WTC11 (cell line): Measurements from ENCODE around the gene GBF1. TPM values are rescaled to one million over a fixed set of nuclear protein-coding genes. Genes with fewer than 3 reads are reported as not detected.
A peak's percentile ranks its signal among the peaks of the same experiment; 100 is the strongest.

ENCODE experiments used
- ATAC-seq: fragments of 200-7000 bp; cut with Tn5 transposase; 2 replicates; pipeline ENCODE4 v1.10.0; 2021; ENCODE audit warnings: mild to moderate bottlenecking, moderate library complexity
- CTCF ChIA-PET: fragments of 300-600 bp; sonication (Branson Sonifier 250); formaldehyde crosslinking; loops from one replicate; lab custom pipeline; 2021; ENCODE audit warnings: antibody characterized with exemption; lab: Charles Lee
- POLR2A ChIA-PET: fragments of 350-600 bp; sonication (Branson Sonifier 250); formaldehyde crosslinking; loops from one replicate; lab custom pipeline; 2021; ENCODE audit warnings: antibody characterized with exemption; lab: Charles Lee
- DNase-seq: peaks from one replicate; pipeline ENCODE4 v3.0.0; 2021; ENCODE audit warnings: low spot score
- H3K27ac Mint-ChIP-seq: 2 replicates; pipeline ENCODE4 v1.8.0; 2021; ENCODE audit warnings: mixed read lengths
- H3K27me3 Mint-ChIP-seq: 2 replicates; pipeline ENCODE4 v1.8.0; 2021; ENCODE audit warnings: low read depth, mild to moderate bottlenecking, moderate library complexity, mixed read lengths
- H3K36me3 Mint-ChIP-seq: 2 replicates; pipeline ENCODE4 v1.8.0; 2021; ENCODE audit warnings: mixed read lengths
- H3K4me1 Mint-ChIP-seq: 2 replicates; pipeline ENCODE4 v1.8.0; 2022; ENCODE audit warnings: mixed read lengths
- H3K4me3 Mint-ChIP-seq: 2 replicates; pipeline ENCODE4 v1.8.0; 2021; ENCODE audit warnings: mild to moderate bottlenecking, moderate library complexity, mixed read lengths
- H3K9me3 Mint-ChIP-seq: 2 replicates; pipeline ENCODE4 v1.8.0; 2021; ENCODE audit warnings: mixed read lengths
- ATF1 ChIP-seq: sonication (generic); formaldehyde crosslinking; IDR thresholded peaks from 2 replicates; pipeline ENCODE4 v1.8.1; 2023; ENCODE audit warnings: mild to moderate bottlenecking, moderate library complexity, missing genetic modification reagents
- CREB1 ChIP-seq: sonication (generic); formaldehyde crosslinking; IDR thresholded peaks from 2 replicates; pipeline ENCODE4 v1.8.0; 2023; ENCODE audit warnings: mild to moderate bottlenecking, missing genetic modification reagents
- CREM ChIP-seq: sonication (generic); formaldehyde crosslinking; IDR thresholded peaks from 2 replicates; pipeline ENCODE4 v1.8.1; 2022; ENCODE audit warnings: mild to moderate bottlenecking, missing genetic modification reagents, moderate library complexity
- EMX1 ChIP-seq: fragments of 250-450 bp; sonication (Bioruptor Pico); IDR thresholded peaks from 2 replicates; pipeline ENCODE4 v1.8.0; 2021; ENCODE audit warnings: mild to moderate bottlenecking
- ERG ChIP-seq: fragments of 250-450 bp; sonication (Bioruptor Pico); IDR thresholded peaks from 2 replicates; pipeline ENCODE4 v1.8.0; 2021; ENCODE audit warnings: mild to moderate bottlenecking
- ESRRA ChIP-seq: sonication (generic); formaldehyde crosslinking; IDR thresholded peaks from 2 replicates; pipeline ENCODE4 v1.8.1; 2022; ENCODE audit warnings: mild to moderate bottlenecking, missing genetic modification reagents, borderline replicate concordance
- FOXJ3 ChIP-seq: sonication (generic); formaldehyde crosslinking; IDR thresholded peaks from 2 replicates; pipeline ENCODE4 v1.9.0; 2021; ENCODE audit warnings: missing genetic modification reagents, mild to moderate bottlenecking, borderline replicate concordance
- JUN ChIP-seq: sonication (generic); formaldehyde crosslinking; IDR thresholded peaks from 2 replicates; pipeline ENCODE4 v1.8.0; 2023; ENCODE audit warnings: mild to moderate bottlenecking, missing genetic modification reagents
- NFE2L1 ChIP-seq: sonication (generic); formaldehyde crosslinking; IDR thresholded peaks from 2 replicates; pipeline ENCODE4 v1.8.1; 2023; ENCODE audit warnings: missing genetic modification reagents
- NR1H2 ChIP-seq: sonication (generic); formaldehyde crosslinking; IDR thresholded peaks from 2 replicates; pipeline ENCODE4 v1.9.0; 2021; ENCODE audit warnings: mild to moderate bottlenecking, moderate library complexity, missing genetic modification reagents
- NR3C1 ChIP-seq: sonication (generic); formaldehyde crosslinking; conservative IDR thresholded peaks from 2 replicates; pipeline ENCODE4 v1.8.1; 2023; ENCODE audit warnings: low read depth, mild to moderate bottlenecking, missing genetic modification reagents
- SMAD4 ChIP-seq: sonication (generic); formaldehyde crosslinking; IDR thresholded peaks from 2 replicates; pipeline ENCODE4 v1.8.0; 2022; ENCODE audit warnings: mild to moderate bottlenecking, missing genetic modification reagents
- SOX15 ChIP-seq: fragments of 250-450 bp; sonication (Bioruptor Pico); IDR thresholded peaks from 2 replicates; pipeline ENCODE4 v1.9.0; 2021; ENCODE audit warnings: mild to moderate bottlenecking
- SP1 ChIP-seq: sonication (generic); formaldehyde crosslinking; conservative IDR thresholded peaks from 2 replicates; pipeline ENCODE4 v1.8.1; 2022; ENCODE audit warnings: missing genetic modification reagents
- TCF7 ChIP-seq: sonication (generic); formaldehyde crosslinking; IDR thresholded peaks from 2 replicates; pipeline ENCODE4 v1.8.0; 2022; ENCODE audit warnings: mild to moderate bottlenecking, low read depth, missing genetic modification reagents, moderate library complexity
- TEAD1 ChIP-seq: sonication (generic); formaldehyde crosslinking; IDR thresholded peaks from 2 replicates; pipeline ENCODE4 v1.8.0; 2022; ENCODE audit warnings: mild to moderate bottlenecking, missing genetic modification reagents
- TP53 ChIP-seq: sonication (generic); formaldehyde crosslinking; IDR thresholded peaks from 2 replicates; pipeline ENCODE4 v1.8.1; 2023; ENCODE audit warnings: mild to moderate bottlenecking, missing genetic modification reagents
- ZBTB21 ChIP-seq: sonication (generic); formaldehyde crosslinking; IDR thresholded peaks from 2 replicates; pipeline ENCODE4 v1.8.1; 2023; ENCODE audit warnings: mild to moderate bottlenecking, missing genetic modification reagents, borderline replicate concordance
- ZBTB43 ChIP-seq: sonication (generic); formaldehyde crosslinking; IDR thresholded peaks from 2 replicates; pipeline ENCODE4 v1.8.1; 2023; ENCODE audit warnings: mild to moderate bottlenecking, missing genetic modification reagents
- ZNF121 ChIP-seq: sonication (generic); formaldehyde crosslinking; IDR thresholded peaks from 2 replicates; pipeline ENCODE4 v1.8.0; 2023; ENCODE audit warnings: missing genetic modification reagents
- ZNF396 ChIP-seq: fragments of 250-450 bp; sonication (Bioruptor Pico); IDR thresholded peaks from 2 replicates; pipeline ENCODE4 v1.8.0; 2021; ENCODE audit warnings: mild to moderate bottlenecking, moderate library complexity, borderline replicate concordance
- ZNF416 ChIP-seq: fragments of 250-450 bp; sonication (Bioruptor Pico); IDR thresholded peaks from 2 replicates; pipeline ENCODE4 v1.9.0; 2021; ENCODE audit warnings: mild to moderate bottlenecking, inconsistent platforms
- total RNA-seq: library from RNA; stranded (reverse); gene quantifications from 3 replicates; pipeline ENCODE4 v1.2.3, GENCODE V29; 2021
- TF ChIP-seq, protein P1 (sequence below): sonication (generic); formaldehyde crosslinking; IDR thresholded peaks from 2 replicates; pipeline ENCODE4 v1.8.0; 2022; ENCODE audit warnings: mild to moderate bottlenecking, missing genetic modification reagents
- TF ChIP-seq, protein P2 (sequence below): sonication (generic); formaldehyde crosslinking; IDR thresholded peaks from 2 replicates; pipeline ENCODE4 v1.8.0; 2023; ENCODE audit warnings: missing genetic modification reagents, mild to moderate bottlenecking, borderline replicate concordance
- TF ChIP-seq, protein P3 (sequence below): sonication (generic); formaldehyde crosslinking; IDR thresholded peaks from 2 replicates; pipeline ENCODE4 v1.8.1; 2023; ENCODE audit warnings: mild to moderate bottlenecking, missing genetic modification reagents, borderline replicate concordance
- TF ChIP-seq, protein P4 (sequence below): sonication (generic); formaldehyde crosslinking; IDR thresholded peaks from 2 replicates; pipeline ENCODE4 v1.8.1; 2023; ENCODE audit warnings: mild to moderate bottlenecking, missing genetic modification reagents, moderate library complexity

GBF1 gene
- total RNA-seq, 1 experiment from 2014 or later = 32.4 TPM

GRCh38 chr10:102418622-102419268, 173.4 kb downstream of the GBF1 start, which contains the start of gene PSD:
TSS of gene PSD (minus strand) at chr10:102418785. CDS start at chr10:102417038, 1,747 bp downstream.
- no peaks in the 10 kb centered on the region for H3K9me3 Mint-ChIP-seq
- CTCF ChIA-PET = interaction anchor here (0.6 to 1.4 kb wide), 9 partner anchors 13 to 188 kb away, joined by 3 to 14 read pairs (median 4); partner anchors contain the start of genes CUEDC2 and NFKB2
- DNase-seq = peak; percentile 69
- TF ChIP-seq CREB1 = peak; percentile 71; the same call in 1 of the 2 replicates
- TF ChIP-seq CREM = 0 out of 2 replicates have a peak, but pooled peaks have one; percentile 20
- no peak for TF ChIP-seq JUN (CRISPR knock-in tag)
- TF ChIP-seq, protein P1, sequence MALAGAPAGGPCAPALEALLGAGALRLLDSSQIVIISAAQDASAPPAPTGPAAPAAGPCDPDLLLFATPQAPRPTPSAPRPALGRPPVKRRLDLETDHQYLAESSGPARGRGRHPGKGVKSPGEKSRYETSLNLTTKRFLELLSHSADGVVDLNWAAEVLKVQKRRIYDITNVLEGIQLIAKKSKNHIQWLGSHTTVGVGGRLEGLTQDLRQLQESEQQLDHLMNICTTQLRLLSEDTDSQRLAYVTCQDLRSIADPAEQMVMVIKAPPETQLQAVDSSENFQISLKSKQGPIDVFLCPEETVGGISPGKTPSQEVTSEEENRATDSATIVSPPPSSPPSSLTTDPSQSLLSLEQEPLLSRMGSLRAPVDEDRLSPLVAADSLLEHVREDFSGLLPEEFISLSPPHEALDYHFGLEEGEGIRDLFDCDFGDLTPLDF (CRISPR knock-in tag) = no peak
- no peak for TF ChIP-seq ZBTB21
- no peak for TF ChIP-seq EMX1 (CRISPR knock-in tag)
- no peak for TF ChIP-seq ESRRA
- TF ChIP-seq ATF1 = 0 out of 2 replicates have a peak, but pooled peaks have one; percentile 19
- peak; percentile 42 for TF ChIP-seq SP1 (CRISPR knock-in tag)
- no peak for TF ChIP-seq TEAD1 (CRISPR knock-in tag)
- TF ChIP-seq ZNF121 (CRISPR knock-in tag) = no peak
- no peak for TF ChIP-seq SOX15 (CRISPR knock-in tag)
- TF ChIP-seq NR1H2 = no peak
- TF ChIP-seq TP53 = no peak
- TF ChIP-seq TCF7 (CRISPR knock-in tag) = no peak
- TF ChIP-seq SMAD4 (CRISPR knock-in tag) = no peak
- TF ChIP-seq ZBTB43 (CRISPR knock-in tag) = no peak
- TF ChIP-seq FOXJ3 = no peak
- no peak for TF ChIP-seq ZNF396 (CRISPR knock-in tag)
- TF ChIP-seq, protein P2, sequence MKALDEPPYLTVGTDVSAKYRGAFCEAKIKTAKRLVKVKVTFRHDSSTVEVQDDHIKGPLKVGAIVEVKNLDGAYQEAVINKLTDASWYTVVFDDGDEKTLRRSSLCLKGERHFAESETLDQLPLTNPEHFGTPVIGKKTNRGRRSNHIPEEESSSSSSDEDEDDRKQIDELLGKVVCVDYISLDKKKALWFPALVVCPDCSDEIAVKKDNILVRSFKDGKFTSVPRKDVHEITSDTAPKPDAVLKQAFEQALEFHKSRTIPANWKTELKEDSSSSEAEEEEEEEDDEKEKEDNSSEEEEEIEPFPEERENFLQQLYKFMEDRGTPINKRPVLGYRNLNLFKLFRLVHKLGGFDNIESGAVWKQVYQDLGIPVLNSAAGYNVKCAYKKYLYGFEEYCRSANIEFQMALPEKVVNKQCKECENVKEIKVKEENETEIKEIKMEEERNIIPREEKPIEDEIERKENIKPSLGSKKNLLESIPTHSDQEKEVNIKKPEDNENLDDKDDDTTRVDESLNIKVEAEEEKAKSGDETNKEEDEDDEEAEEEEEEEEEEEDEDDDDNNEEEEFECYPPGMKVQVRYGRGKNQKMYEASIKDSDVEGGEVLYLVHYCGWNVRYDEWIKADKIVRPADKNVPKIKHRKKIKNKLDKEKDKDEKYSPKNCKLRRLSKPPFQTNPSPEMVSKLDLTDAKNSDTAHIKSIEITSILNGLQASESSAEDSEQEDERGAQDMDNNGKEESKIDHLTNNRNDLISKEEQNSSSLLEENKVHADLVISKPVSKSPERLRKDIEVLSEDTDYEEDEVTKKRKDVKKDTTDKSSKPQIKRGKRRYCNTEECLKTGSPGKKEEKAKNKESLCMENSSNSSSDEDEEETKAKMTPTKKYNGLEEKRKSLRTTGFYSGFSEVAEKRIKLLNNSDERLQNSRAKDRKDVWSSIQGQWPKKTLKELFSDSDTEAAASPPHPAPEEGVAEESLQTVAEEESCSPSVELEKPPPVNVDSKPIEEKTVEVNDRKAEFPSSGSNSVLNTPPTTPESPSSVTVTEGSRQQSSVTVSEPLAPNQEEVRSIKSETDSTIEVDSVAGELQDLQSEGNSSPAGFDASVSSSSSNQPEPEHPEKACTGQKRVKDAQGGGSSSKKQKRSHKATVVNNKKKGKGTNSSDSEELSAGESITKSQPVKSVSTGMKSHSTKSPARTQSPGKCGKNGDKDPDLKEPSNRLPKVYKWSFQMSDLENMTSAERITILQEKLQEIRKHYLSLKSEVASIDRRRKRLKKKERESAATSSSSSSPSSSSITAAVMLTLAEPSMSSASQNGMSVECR (CRISPR knock-in tag) = no peak; the same call in 1 of the 2 replicates
- TF ChIP-seq, protein P3, sequence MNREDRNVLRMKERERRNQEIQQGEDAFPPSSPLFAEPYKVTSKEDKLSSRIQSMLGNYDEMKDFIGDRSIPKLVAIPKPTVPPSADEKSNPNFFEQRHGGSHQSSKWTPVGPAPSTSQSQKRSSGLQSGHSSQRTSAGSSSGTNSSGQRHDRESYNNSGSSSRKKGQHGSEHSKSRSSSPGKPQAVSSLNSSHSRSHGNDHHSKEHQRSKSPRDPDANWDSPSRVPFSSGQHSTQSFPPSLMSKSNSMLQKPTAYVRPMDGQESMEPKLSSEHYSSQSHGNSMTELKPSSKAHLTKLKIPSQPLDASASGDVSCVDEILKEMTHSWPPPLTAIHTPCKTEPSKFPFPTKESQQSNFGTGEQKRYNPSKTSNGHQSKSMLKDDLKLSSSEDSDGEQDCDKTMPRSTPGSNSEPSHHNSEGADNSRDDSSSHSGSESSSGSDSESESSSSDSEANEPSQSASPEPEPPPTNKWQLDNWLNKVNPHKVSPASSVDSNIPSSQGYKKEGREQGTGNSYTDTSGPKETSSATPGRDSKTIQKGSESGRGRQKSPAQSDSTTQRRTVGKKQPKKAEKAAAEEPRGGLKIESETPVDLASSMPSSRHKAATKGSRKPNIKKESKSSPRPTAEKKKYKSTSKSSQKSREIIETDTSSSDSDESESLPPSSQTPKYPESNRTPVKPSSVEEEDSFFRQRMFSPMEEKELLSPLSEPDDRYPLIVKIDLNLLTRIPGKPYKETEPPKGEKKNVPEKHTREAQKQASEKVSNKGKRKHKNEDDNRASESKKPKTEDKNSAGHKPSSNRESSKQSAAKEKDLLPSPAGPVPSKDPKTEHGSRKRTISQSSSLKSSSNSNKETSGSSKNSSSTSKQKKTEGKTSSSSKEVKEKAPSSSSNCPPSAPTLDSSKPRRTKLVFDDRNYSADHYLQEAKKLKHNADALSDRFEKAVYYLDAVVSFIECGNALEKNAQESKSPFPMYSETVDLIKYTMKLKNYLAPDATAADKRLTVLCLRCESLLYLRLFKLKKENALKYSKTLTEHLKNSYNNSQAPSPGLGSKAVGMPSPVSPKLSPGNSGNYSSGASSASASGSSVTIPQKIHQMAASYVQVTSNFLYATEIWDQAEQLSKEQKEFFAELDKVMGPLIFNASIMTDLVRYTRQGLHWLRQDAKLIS (CRISPR knock-in tag) = no peak
- TF ChIP-seq, protein P4, sequence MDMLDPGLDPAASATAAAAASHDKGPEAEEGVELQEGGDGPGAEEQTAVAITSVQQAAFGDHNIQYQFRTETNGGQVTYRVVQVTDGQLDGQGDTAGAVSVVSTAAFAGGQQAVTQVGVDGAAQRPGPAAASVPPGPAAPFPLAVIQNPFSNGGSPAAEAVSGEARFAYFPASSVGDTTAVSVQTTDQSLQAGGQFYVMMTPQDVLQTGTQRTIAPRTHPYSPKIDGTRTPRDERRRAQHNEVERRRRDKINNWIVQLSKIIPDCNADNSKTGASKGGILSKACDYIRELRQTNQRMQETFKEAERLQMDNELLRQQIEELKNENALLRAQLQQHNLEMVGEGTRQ = peak; percentile 50; the same call in 1 of the 2 replicates
- no peak for TF ChIP-seq NFE2L1 (CRISPR knock-in tag)
- TF ChIP-seq NR3C1 (CRISPR knock-in tag) = no peak
- no peak for TF ChIP-seq ZNF416 (CRISPR knock-in tag)
- no peak for TF ChIP-seq ERG (CRISPR knock-in tag)

More at GRCh38 chr10:102418622-102419268, 173.4 kb downstream of the GBF1 start, which contains the start of gene PSD:
- peaks cover 5% of the 10 kb centered on the region; the same call in 1 of the 2 replicates for H3K27me3 Mint-ChIP-seq
- H3K36me3 Mint-ChIP-seq = peaks cover 9% of the 10 kb centered on the region; the same call in 1 of the 2 replicates
- H3K4me1 Mint-ChIP-seq = peaks cover 19% of the 10 kb centered on the region
- POLR2A ChIA-PET = interaction anchor here (0.7 to 1.1 kb wide), 3 partner anchors 20 to 44 kb away, joined by 3 to 5 read pairs (median 4); partner anchors contain the start of gene C10orf95
- peak within 1 kb of the TSS; percentile 90; the same call in 1 of the 2 replicates for H3K27ac Mint-ChIP-seq
- peak within 1 kb of the TSS; percentile 98 for H3K4me3 Mint-ChIP-seq
- peak; percentile 11 for ATAC-seq
